Measurements from ENCODE around the gene PPCS.
"Not testable (repeated sequence)": the region's sequence is repeated elsewhere in the genome, so short reads cannot be mapped to it uniquely, and the experiment has no call there.

Gene PPCS

GRCh38 chr1:42469727-42470126 is 13.4 kb downstream of the PPCS start:
- H3K27me3 Mint-ChIP-seq, result no peaks in the 10 kb centered on the region
- H3K4me3 Mint-ChIP-seq, result no peak overlapping the region
- no peak overlapping the region for H3K27ac Mint-ChIP-seq

GRCh38 chr1:42476605-42477004 is 20.3 kb downstream of the PPCS start:
- H3K27ac Mint-ChIP-seq, result no peak overlapping the region

More at GRCh38 chr1:42469727-42470126, 13.4 kb downstream of the PPCS start:
- Mint-ChIP-seq H3K36me3 (ENCODE audit: low read depth) (no peaks in the 10 kb centered on the region), H3K4me1 (ENCODE audit: low read depth) (no peaks in the 10 kb centered on the region), H3K9me3 (no peaks in the 10 kb centered on the region)
- no peak for DNase-seq

GRCh38 chr1:42477354-42477753 is 21.0 kb downstream of the PPCS start:
- DNase-seq; H3K4me1 Mint-ChIP-seq (ENCODE audit: low read depth); H3K4me3 Mint-ChIP-seq; H3K36me3 Mint-ChIP-seq (ENCODE audit: low read depth); H3K27ac Mint-ChIP-seq; H3K27me3 Mint-ChIP-seq; H3K9me3 Mint-ChIP-seq: not testable (repeated sequence)

More at GRCh38 chr1:42476605-42477004, 20.3 kb downstream of the PPCS start:
- no peak for DNase-seq
- no peaks in the 10 kb centered on the region for H3K4me1 Mint-ChIP-seq (ENCODE audit: low read depth)
- H3K4me3 Mint-ChIP-seq, result no peak overlapping the region
- peaks cover 3% of the 10 kb centered on the region for H3K36me3 Mint-ChIP-seq (ENCODE audit: low read depth)
- no peaks in the 10 kb centered on the region for H3K27me3 Mint-ChIP-seq
- H3K9me3 Mint-ChIP-seq, result no peaks in the 10 kb centered on the region

GRCh38 chr1:42477775-42478174 is 21.4 kb downstream of the PPCS start:
- DNase-seq, result no peak
- peaks cover 6% of the 10 kb centered on the region for H3K36me3 Mint-ChIP-seq (ENCODE audit: low read depth)
- H3K9me3 Mint-ChIP-seq, result no peaks in the 10 kb centered on the region
- no peaks in the 10 kb centered on the region for H3K4me1 Mint-ChIP-seq (ENCODE audit: low read depth)
- no peaks in the 10 kb centered on the region for H3K27me3 Mint-ChIP-seq
- H3K27ac Mint-ChIP-seq, result no peak overlapping the region
- H3K4me3 Mint-ChIP-seq, result no peak overlapping the region

- H3K9me3 Mint-ChIP-seq, result no peaks in the 10 kb centered on the region
- H3K36me3 Mint-ChIP-seq (ENCODE audit: low read depth), result peaks cover 8% of the 10 kb centered on the region
- H3K27me3 Mint-ChIP-seq, result no peaks in the 10 kb centered on the region
- H3K4me3 Mint-ChIP-seq, result no peak overlapping the region
- no peaks in the 10 kb centered on the region for H3K4me1 Mint-ChIP-seq (ENCODE audit: low read depth)
- DNase-seq, result no peak
- H3K27ac Mint-ChIP-seq, result no peak overlapping the region
These were observed 23.3 kb downstream of the PPCS start for GRCh38 chr1:42479621-42480020.

GRCh38 chr1:42480921-42481320 is 24.6 kb downstream of the PPCS start:
- H3K9me3 Mint-ChIP-seq, result no peaks in the 10 kb centered on the region
- peaks cover 8% of the 10 kb centered on the region for H3K36me3 Mint-ChIP-seq (ENCODE audit: low read depth)
- no peaks in the 10 kb centered on the region for H3K27me3 Mint-ChIP-seq
- H3K27ac Mint-ChIP-seq, result no peak overlapping the region
- no peak overlapping the region for H3K4me3 Mint-ChIP-seq
- no peaks in the 10 kb centered on the region for H3K4me1 Mint-ChIP-seq (ENCODE audit: low read depth)
- no peak for DNase-seq

GRCh38 chr1:42482635-42483153 is 26.4 kb downstream of the PPCS start:
- Mint-ChIP-seq H3K4me3 (no peak overlapping the region), H3K9me3 (no peaks in the 10 kb centered on the region), H3K27ac (no peak overlapping the region), H3K4me1 (ENCODE audit: low read depth) (no peaks in the 10 kb centered on the region), H3K27me3 (no peaks in the 10 kb centered on the region), H3K36me3 (ENCODE audit: low read depth) (peaks cover 8% of the 10 kb centered on the region)
- DNase-seq, result no peak

- Mint-ChIP-seq H3K36me3 (ENCODE audit: low read depth) (peaks cover 8% of the 10 kb centered on the region), H3K27me3 (no peaks in the 10 kb centered on the region), H3K9me3 (no peaks in the 10 kb centered on the region), H3K4me3 (no peak overlapping the region), H3K4me1 (ENCODE audit: low read depth) (no peaks in the 10 kb centered on the region), H3K27ac (no peak overlapping the region)
- DNase-seq, result no peak
These were observed 28.0 kb downstream of the PPCS start for GRCh38 chr1:42484382-42484781.

GRCh38 chr1:42490237-42490636 is 33.9 kb downstream of the PPCS start:
- H3K36me3 Mint-ChIP-seq (ENCODE audit: low read depth), result peaks cover 6% of the 10 kb centered on the region
- H3K9me3 Mint-ChIP-seq, result no peaks in the 10 kb centered on the region
- DNase-seq, result no peak
- no peak overlapping the region for H3K4me3 Mint-ChIP-seq
- no peaks in the 10 kb centered on the region for H3K27me3 Mint-ChIP-seq
- no peak overlapping the region for H3K27ac Mint-ChIP-seq
- no peaks in the 10 kb centered on the region for H3K4me1 Mint-ChIP-seq (ENCODE audit: low read depth)

GRCh38 chr1:42502031-42502430 is 45.7 kb downstream of the PPCS start:
- DNase-seq; H3K4me3 Mint-ChIP-seq; H3K4me1 Mint-ChIP-seq (ENCODE audit: low read depth); H3K27ac Mint-ChIP-seq; H3K27me3 Mint-ChIP-seq: not testable (repeated sequence)
- Mint-ChIP-seq H3K36me3 (ENCODE audit: low read depth) (peaks cover 55% of the 10 kb centered on the region), H3K9me3 (peaks cover 19% of the 10 kb centered on the region)

GRCh38 chr1:42504535-42505128 is 48.3 kb downstream of the PPCS start:
- Mint-ChIP-seq H3K4me1 (ENCODE audit: low read depth) (no peaks in the 10 kb centered on the region), H3K36me3 (ENCODE audit: low read depth) (peaks cover 69% of the 10 kb centered on the region), H3K9me3 (peaks cover 33% of the 10 kb centered on the region), H3K27me3 (no peaks in the 10 kb centered on the region), H3K4me3 (no peak overlapping the region), H3K27ac (no peak overlapping the region)
- no peak for DNase-seq

GRCh38 chr1:42506576-42506975 is 50.2 kb downstream of the PPCS start:
- Mint-ChIP-seq H3K4me1 (ENCODE audit: low read depth) (no peaks in the 10 kb centered on the region), H3K9me3 (peaks cover 48% of the 10 kb centered on the region), H3K27me3 (no peaks in the 10 kb centered on the region), H3K4me3 (no peak overlapping the region), H3K36me3 (ENCODE audit: low read depth) (peaks cover 74% of the 10 kb centered on the region), H3K27ac (no peak overlapping the region)
- DNase-seq, result no peak
